Stimulated activated naive B cell treated with anti-CD40 and anti-IgM and Interleukin-4, amounts not matched to agents 10 μg/mL and 1 μg/mL and 100 μg/mL, for 72 hours (primary cell): ENCODE data around the gene STARD4.

Source experiments
- ATAC-seq, 2 donors: fragments of 150-1000 bp; cut with Tn5 transposase; replicated peaks; 2 replicates each; pipeline ENCODE4 v1.10.0; 2021; ENCODE audit warnings: moderate library complexity in 1 of 2
- DNase-seq: peaks from one replicate; pipeline ENCODE4 v3.0.0; 2021
- H3K27ac Mint-ChIP-seq: one replicate; pipeline ENCODE4 v1.8.0; 2022; ENCODE audit warnings: mild to moderate bottlenecking, mixed read lengths
- H3K27me3 Mint-ChIP-seq, 2 donors: one replicate each; pipeline ENCODE4 v1.8.0; 2022; ENCODE audit warnings: mixed read lengths in 2 of 2
- H3K36me3 Mint-ChIP-seq, 2 donors: one replicate each; pipeline ENCODE4 v1.8.0; 2022; ENCODE audit warnings: mixed read lengths in 2 of 2, mild to moderate bottlenecking in 1 of 2
- H3K4me1 Mint-ChIP-seq, 2 donors: one replicate each; pipeline ENCODE4 v1.8.0; 2022; ENCODE audit warnings: mixed read lengths in 2 of 2, mild to moderate bottlenecking in 1 of 2
- H3K4me3 Mint-ChIP-seq, 2 donors: one replicate each; pipeline ENCODE4 v1.8.0; 2022; ENCODE audit warnings: mild to moderate bottlenecking in 2 of 2, mixed read lengths in 2 of 2, moderate library complexity in 1 of 2
- H3K9me3 Mint-ChIP-seq, 2 donors: one replicate each; pipeline ENCODE4 v1.8.0; 2022; ENCODE audit warnings: mixed read lengths in 2 of 2, mild to moderate bottlenecking in 1 of 2

The STARD4 gene

DNA sequence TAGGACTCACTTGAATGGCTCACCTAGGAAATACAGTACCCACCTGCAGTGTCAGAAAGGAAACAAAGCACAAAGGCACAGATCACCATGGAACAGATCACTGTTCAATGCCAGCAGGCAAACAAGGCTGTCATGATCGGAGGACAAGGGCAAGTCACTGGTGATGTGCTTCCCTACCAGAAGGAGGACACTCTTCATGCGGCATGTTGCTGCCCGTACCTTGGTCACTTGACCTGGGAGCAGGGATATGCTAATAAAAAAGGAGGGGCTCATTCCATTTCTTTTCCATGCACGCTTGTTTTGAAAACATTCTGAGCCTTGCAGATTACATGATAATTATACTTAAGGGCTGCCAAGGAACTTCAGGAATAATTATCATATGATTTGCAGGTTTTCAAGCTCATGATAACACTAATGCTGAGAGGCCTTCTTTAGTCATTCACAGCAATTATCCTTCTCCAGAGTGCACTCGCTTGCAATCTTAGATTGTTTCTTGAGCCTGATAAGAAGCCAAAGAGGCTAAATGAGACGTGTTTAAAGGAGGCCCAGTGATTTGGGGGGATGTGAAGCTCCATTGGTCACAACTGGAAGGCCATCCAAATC is 36.1 kb upstream of the STARD4 start:
- Mint-ChIP-seq H3K27ac (no peak overlapping the region), H3K27me3 (peaks cover 0 to 4% of the 10 kb centered on the region in 2 donors)

DNA sequence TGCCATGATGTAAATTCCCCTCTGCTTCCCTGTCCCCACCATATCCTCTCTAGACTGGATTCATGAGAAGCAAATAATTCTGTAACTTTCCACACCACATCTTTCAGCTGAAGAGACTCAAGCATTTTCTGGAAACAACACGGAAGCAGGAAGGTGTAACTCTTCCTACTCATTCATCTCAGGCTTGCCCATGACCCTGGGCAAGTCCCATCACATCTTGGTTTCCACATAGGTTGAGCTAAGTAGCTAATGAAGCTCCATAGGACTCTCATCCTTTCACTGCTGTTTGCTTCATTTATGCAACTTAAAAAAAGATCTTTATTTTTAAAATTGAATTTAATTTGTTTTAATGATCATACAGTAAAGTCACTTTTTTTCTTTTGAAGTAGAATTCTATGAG is 32.7 kb upstream of the STARD4 start:
- DNase-seq, result no peak
- no peak for ATAC-seq
- H3K9me3 Mint-ChIP-seq, result no peaks in the 10 kb centered on the region
- H3K36me3 Mint-ChIP-seq, result no peaks in the 10 kb centered on the region
- no peak overlapping the region for H3K27ac Mint-ChIP-seq
- H3K4me3 Mint-ChIP-seq, result no peak overlapping the region
- no peaks in the 10 kb centered on the region for H3K4me1 Mint-ChIP-seq
- H3K27me3 Mint-ChIP-seq, result peaks cover 8 to 9% of the 10 kb centered on the region in 2 donors

More for the DNA sequence above, 36.1 kb upstream of the STARD4 start:
- no peaks in the 10 kb centered on the region for H3K36me3 Mint-ChIP-seq
- peaks cover 0 to 8% of the 10 kb centered on the region in 2 donors for H3K4me1 Mint-ChIP-seq
- no peaks in the 10 kb centered on the region for H3K9me3 Mint-ChIP-seq
- DNase-seq, result no peak
- no peak for ATAC-seq
- H3K4me3 Mint-ChIP-seq, result no peak overlapping the region

DNA sequence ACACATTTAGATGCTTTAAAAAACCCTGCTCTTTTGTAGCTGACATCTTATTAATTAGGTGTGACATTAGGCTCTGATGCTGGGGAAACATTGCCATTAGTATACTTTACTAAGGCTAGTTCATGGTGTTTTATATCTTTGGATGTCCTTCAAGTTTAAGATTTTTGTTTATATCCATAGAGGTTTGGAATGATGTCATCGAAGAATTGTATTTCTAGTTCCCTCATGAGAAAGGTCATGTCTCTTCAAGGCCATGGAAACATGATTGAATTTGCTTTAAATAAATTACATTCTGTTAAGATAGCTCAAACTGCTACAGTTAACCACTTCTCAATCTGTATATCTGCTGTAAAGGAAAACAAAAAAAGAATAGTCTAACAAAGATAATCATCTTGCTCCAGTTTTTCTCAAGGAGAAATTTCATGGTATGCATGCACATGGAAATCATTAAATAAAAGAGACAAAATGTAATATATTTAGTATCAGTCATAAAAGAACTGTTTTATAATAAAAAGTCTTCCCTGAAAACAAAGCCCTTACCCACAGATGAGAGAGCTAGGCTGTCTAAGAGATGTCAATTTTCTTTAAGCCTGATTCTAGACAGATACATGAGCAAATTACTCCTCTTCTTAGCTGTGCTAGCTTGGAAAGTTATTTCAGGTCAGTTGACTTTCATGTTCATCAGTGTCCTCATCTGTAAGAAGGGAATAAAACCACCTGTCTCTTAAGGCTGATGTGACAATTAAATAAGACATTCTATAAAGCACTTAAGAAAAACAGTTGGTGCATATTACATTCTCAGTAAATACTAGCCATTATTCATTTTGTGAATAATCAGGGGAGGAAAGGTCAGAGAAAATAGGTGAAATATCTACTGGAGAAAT is 25.0 kb upstream of the STARD4 start:
- Mint-ChIP-seq H3K36me3 (no peaks in the 10 kb centered on the region), H3K4me3 (no peak overlapping the region), H3K27ac (no peak overlapping the region), H3K4me1 (no peaks in the 10 kb centered on the region), H3K27me3 (peaks cover 11 to 17% of the 10 kb centered on the region in 2 donors), H3K9me3 (peaks cover 0 to 2% of the 10 kb centered on the region in 2 donors)
- ATAC-seq (no peak), DNase-seq (no peak)

DNA sequence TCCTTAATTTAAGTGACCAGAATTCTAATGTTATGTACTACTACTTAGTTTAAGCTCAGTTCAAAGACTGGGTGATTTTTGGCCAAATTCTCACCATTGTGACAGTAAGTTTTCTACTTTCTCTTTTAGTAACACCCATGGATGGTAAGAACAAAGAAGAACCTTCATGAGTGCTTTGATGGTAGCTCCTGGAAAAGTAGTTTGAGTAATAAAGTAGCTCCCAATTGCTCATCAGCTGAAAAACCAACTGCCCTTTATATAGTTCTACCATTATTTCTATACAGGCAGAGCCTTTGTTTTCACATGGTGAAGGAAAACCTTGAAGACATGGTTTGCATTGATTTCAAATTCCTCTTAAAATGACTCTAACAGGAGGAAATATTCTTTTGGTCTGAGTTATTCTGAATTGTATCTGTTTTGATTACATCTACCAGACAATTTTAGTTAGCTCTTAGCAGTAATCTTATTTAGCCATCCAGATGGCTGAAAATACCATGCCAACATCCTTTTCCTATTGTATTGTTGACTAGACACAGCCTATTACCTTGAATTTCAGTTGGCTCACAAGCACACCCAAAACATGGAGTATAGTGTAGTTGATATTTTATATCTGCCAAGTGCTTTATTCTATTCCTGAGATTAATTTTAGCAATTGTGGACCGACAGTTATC is 23.7 kb upstream of the STARD4 start:
- Mint-ChIP-seq H3K4me3 (no peak overlapping the region), H3K27me3 (peaks cover 11 to 17% of the 10 kb centered on the region in 2 donors), H3K27ac (no peak overlapping the region), H3K36me3 (no peaks in the 10 kb centered on the region), H3K4me1 (peaks cover 0 to under 1% of the 10 kb centered on the region in 2 donors), H3K9me3 (peaks cover 0 to 2% of the 10 kb centered on the region in 2 donors)
- DNase-seq (no peak), ATAC-seq (no peak)

DNA sequence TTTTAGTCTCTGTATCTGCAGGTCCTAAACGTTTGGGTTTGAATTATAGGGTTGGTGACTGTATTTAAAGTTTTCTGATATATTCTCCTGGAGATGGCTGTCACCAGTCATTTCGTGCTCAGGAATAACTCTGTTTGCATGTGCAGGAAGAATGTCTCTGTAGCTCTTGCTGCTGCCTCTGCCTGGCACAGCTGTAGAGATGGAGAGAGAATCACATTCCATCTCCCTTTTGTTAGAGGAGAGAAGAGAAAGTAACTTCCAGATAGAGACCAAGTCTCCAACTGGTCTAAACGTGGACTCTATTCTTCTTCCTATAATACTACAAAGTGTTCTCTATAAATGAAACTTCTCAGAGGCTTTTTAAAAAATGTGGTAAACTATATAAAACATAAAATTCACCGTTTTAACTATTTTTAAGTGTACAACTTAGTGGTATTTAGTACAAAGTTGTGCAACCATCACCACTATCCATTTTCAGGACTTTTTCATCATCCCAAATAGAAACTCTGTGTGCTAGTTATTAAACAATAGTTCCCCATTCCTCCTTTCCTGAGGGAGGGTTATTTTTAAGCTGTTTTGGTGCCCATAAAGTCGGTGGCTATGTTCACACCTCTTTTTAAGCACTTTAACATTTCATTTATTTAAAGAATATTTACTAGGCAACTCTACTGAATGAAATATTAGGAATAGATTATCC is 20.7 kb upstream of the STARD4 start:
- no peak for DNase-seq
- no peak overlapping the region for H3K4me3 Mint-ChIP-seq
- peaks cover 0 to 2% of the 10 kb centered on the region in 2 donors for H3K9me3 Mint-ChIP-seq
- H3K36me3 Mint-ChIP-seq, result no peaks in the 10 kb centered on the region
- H3K27ac Mint-ChIP-seq, result no peak overlapping the region
- H3K4me1 Mint-ChIP-seq, result peaks cover 7 to 12% of the 10 kb centered on the region in 2 donors
- ATAC-seq, result no peak
- H3K27me3 Mint-ChIP-seq, result peaks cover under 1 to 1% of the 10 kb centered on the region in 2 donors

DNA sequence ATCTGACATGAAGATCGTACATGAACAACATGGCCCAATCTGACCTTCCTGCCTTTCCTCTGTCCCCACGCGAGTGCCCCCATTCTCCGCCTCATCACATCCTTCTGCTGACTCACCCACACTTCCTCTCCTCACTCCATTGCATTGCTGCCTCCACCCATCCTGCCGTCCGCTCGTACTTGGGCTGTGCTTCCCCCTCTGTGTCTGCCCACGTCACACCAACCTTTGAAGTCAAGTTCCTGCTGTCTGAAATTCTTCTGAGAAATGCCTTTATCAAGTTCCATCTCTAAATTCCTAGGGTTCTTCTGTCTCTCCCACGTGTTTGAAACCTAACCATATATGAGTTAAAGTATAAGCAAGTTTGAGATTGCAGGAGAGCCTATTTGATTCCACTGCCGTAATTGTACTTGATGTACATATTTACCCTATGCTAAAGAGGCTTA is 18.0 kb upstream of the STARD4 start:
- Mint-ChIP-seq H3K4me3 (peak overlapping the region; percentile 44 to 68), H3K27me3 (no peaks in the 10 kb centered on the region), H3K27ac (peak overlapping the region; percentile 39), H3K9me3 (peaks cover 0 to 2% of the 10 kb centered on the region in 2 donors), H3K4me1 (peaks cover 7 to 12% of the 10 kb centered on the region in 2 donors), H3K36me3 (no peaks in the 10 kb centered on the region)
- ATAC-seq (peak; percentile 100), DNase-seq (peak; percentile 77)

DNA sequence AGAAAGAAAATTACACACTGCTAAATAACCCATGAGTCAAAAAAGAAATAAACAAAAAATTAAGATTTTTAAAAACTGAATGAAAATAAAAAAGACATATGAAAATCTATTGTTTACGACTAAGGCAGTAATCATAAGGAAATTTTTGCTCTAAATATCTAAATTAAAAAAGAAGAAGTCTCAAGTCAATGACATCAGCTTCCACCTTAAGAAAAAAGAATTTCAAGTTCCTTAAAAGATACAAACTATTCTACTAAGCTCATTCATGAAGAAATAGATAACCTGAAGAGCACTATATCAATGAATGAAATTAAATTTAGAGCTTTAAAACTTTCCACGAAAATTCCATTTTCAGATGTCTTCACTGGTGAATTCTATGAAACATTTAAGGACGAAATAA is 15.7 kb upstream of the STARD4 start:
- H3K36me3 Mint-ChIP-seq, result no peaks in the 10 kb centered on the region

DNA sequence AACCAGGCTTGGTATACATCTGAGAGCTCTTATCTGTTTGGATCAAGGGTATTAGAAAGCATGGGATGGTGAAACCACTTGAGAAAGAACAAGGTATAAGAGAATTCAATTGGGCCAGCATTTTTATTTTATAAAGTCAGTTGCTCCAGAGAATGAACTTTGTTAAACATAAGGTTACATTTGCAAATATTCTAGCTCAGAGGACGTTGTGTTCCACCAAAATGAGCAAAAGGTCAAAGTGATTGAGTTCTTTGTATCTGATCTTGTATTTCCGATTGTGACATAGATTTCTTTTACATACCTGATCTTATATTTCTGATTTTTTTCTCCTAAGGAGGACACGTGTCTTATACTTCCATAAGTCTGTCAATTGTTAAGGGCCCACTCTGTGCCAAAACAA is 8.6 kb upstream of the STARD4 start:
- ATAC-seq, result no peak
- Mint-ChIP-seq H3K4me1 (peaks cover 5 to 14% of the 10 kb centered on the region in 2 donors), H3K4me3 (no peak overlapping the region), H3K27ac (no peak overlapping the region), H3K27me3 (peaks cover 0 to 3% of the 10 kb centered on the region in 2 donors), H3K36me3 (no peaks in the 10 kb centered on the region), H3K9me3 (no peaks in the 10 kb centered on the region)
- no peak for DNase-seq

More for the DNA sequence above, 15.7 kb upstream of the STARD4 start:
- ATAC-seq (no peak), DNase-seq (no peak)
- Mint-ChIP-seq H3K27me3 (peaks cover 0 to 3% of the 10 kb centered on the region in 2 donors), H3K9me3 (no peaks in the 10 kb centered on the region), H3K4me3 (no peak overlapping the region), H3K27ac (no peak overlapping the region), H3K4me1 (peaks cover 7 to 12% of the 10 kb centered on the region in 2 donors)

DNA sequence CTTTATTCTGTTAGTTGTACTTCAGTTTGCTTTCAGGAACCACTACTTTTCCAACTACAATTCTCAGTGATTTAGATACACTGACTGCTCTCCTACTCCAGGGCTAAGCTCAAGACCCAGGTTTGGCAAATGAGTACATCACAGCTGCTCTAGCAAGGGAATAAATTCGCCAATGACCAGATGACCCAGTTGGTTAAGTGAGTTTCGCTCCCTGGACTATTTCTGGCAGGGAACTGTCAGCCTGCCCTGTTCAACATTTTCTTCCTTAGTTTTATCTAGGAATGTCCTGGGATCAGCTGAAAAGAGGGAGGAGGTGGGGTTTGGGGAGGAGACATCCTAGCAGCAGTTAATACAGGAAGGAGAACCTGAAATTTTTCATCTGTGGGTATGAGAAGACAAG is 6.4 kb upstream of the STARD4 start:
- no peaks in the 10 kb centered on the region for H3K36me3 Mint-ChIP-seq
- H3K4me1 Mint-ChIP-seq, result peaks cover 5 to 20% of the 10 kb centered on the region in 2 donors
- no peak overlapping the region for H3K4me3 Mint-ChIP-seq
- ATAC-seq (no peak), DNase-seq (no peak)
- no peaks in the 10 kb centered on the region for H3K9me3 Mint-ChIP-seq
- no peaks in the 10 kb centered on the region for H3K27me3 Mint-ChIP-seq
- no peak overlapping the region for H3K27ac Mint-ChIP-seq

DNA sequence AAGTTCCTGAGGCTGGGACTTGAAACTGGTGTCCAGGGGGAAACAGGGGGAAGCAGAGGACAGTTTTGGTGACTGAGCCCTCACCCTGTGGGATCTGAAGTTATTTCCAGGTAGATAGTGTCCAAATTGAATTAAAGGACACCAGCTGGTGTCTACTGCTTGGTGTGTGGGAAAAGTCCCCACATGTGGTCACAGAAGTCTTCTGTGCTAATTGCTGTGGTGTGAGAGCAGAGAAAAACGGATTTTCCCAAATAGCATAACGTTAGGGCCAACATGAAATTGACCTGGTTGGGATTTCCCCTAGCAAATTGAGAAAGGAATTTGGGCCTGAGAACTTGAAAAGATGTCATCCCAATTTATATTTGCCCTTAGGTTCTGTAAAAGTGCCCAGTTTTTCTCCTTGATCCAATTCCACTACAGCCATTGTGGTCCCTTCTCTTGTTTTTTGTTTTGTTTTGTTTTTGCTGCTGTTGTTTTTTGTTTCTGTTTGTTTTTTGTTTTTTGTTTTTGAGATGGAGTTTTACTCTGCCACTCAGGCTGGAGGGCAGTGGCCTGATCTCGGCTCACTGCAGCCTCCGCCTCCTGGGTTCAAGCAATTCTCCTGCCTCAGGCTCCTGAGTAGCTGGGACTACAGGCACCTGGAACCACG is 5.6 kb upstream of the STARD4 start:
- Mint-ChIP-seq H3K36me3 (no peaks in the 10 kb centered on the region), H3K9me3 (no peaks in the 10 kb centered on the region), H3K27me3 (no peaks in the 10 kb centered on the region), H3K4me3 (peak overlapping the region in 1 of 2 donors; percentile 2), H3K27ac (no peak overlapping the region), H3K4me1 (peaks cover 7 to 24% of the 10 kb centered on the region in 2 donors)
- DNase-seq (no peak), ATAC-seq (peak in 1 of 2 donors; percentile 51)

DNA sequence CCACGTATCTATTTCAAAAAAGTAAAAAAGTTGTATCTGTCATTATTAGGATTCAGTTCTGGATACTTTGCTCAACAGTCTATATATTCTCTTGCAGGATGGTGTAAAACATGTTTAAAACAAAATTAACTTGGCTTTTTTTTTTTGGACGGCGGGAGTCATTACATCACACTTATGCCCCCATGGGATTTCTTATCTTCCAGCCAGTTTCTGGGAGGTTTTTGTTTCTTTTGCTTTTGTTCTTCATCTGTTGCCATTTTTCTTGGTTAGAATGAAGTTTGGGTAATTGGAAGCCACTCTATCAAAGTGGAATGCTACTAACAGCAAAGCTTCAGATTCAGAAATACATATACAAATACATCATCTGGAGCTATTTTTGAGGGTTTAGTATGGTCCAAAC is 1.8 kb upstream of the STARD4 start:
- peaks cover 20 to 41% of the 10 kb centered on the region in 2 donors for H3K4me1 Mint-ChIP-seq
- no peak overlapping the region for H3K4me3 Mint-ChIP-seq

DNA sequence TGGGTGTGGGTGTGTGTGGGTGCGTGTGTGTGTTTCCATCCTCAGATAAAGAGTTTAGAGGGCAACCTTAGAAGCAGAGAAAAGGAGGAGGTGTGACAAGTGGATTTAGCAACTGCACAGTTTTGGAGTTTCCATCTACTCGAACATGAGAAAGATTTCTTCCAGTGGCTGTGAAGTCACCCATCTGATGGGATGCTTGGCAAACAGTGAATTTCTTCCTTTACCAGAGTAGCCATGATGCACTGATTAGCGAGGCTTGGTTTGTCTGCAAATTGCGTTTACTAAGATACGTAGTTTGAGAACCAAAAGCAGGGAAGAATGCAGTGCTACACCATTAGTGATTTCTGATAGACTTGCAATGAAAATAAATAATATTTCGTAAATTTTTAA is 791 bp upstream of the STARD4 start:
- peak overlapping the region; percentile 91 to 100 for H3K4me3 Mint-ChIP-seq
- peaks cover 21 to 40% of the 10 kb centered on the region in 2 donors for H3K4me1 Mint-ChIP-seq
- DNase-seq (no peak), ATAC-seq (no peak)
- peaks cover 4 to 7% of the 10 kb centered on the region in 2 donors for H3K36me3 Mint-ChIP-seq
- H3K9me3 Mint-ChIP-seq, result no peaks in the 10 kb centered on the region
- peak overlapping the region; percentile 99 for H3K27ac Mint-ChIP-seq
- no peaks in the 10 kb centered on the region for H3K27me3 Mint-ChIP-seq

More for the DNA sequence above, 1.8 kb upstream of the STARD4 start:
- DNase-seq (no peak), ATAC-seq (no peak)
- Mint-ChIP-seq H3K9me3 (no peaks in the 10 kb centered on the region), H3K36me3 (peaks cover 4 to 7% of the 10 kb centered on the region in 2 donors), H3K27me3 (no peaks in the 10 kb centered on the region), H3K27ac (no peak overlapping the region)

DNA sequence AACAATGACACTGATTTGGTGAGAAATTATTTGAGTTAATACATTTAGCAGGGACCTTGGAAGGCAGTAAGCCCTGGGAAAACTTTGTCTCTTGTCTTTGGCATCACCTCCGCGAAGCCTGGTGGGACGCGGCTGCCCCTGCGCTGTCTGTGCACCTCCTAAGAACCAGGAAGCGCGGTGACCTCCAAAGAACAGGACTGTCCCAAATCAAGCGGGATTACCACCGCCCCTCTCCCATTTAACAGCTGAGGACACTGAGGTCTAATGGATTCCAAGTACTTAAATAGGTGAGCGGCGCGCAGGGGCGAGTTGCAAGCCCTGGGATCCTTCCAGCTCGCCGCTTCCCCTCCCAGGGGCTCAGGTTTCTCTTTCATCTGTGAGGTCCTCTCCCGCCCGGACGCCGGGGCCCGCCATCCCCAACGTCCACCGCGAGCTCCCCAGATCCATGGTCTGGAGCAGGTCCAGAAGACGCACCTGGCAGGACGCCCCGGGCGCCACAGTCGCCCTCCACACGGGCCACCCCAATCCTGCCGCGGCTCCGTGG is 432 bp downstream of the STARD4 start:
- Mint-ChIP-seq H3K4me1 (peaks cover 21 to 42% of the 10 kb centered on the region in 2 donors), H3K36me3 (peaks cover 4 to 7% of the 10 kb centered on the region in 2 donors), H3K27ac (peak overlapping the region; percentile 99), H3K9me3 (no peaks in the 10 kb centered on the region), H3K4me3 (peak overlapping the region; percentile 91 to 100), H3K27me3 (no peaks in the 10 kb centered on the region)
- DNase-seq, result no peak
- ATAC-seq, result peak; percentile 4 to 6
